Lung (tissue), 12 donors: ENCODE data around the gene COPA. TPM values are rescaled to one million over a fixed set of nuclear protein-coding genes. Genes with fewer than 3 reads are reported as not detected.

Experiments
- ATAC-seq: fragments of 200-7000 bp; cut with Tn5 transposase; one replicate; pipeline ENCODE4 v1.9.1; 2020; ENCODE audit warnings: moderate number of reproducible peaks; ENCODE audit not compliant: insufficient read depth, low FRiP score
- DNase-seq, 3 donors: peaks; one replicate each; pipeline ENCODE4 v3.0.0-alpha.2; 2013 to 2017
- H3K27ac ChIP-seq, 2 donors: one replicate each; pipeline ENCODE4 v1.5.1; 2013; ENCODE audit warnings: mild to moderate bottlenecking in 2 of 2, moderate library complexity in 2 of 2, control low read depth in 1 of 2, inconsistent platforms in 1 of 2, low read depth in 1 of 2, low read length in 1 of 2
- H3K27me3 ChIP-seq, 3 donors: one replicate each; pipeline ENCODE4 v1.5.1; 2013; ENCODE audit warnings: low read length in 2 of 3; ENCODE audit not compliant: control insufficient read depth in 3 of 3, insufficient read depth in 3 of 3
- H3K36me3 ChIP-seq, 4 donors: one replicate each; pipeline ENCODE4 v1.5.1; 2013; ENCODE audit warnings: low read length in 4 of 4, mild to moderate bottlenecking in 1 of 4, moderate library complexity in 1 of 4; ENCODE audit not compliant: control insufficient read depth in 4 of 4, insufficient read depth in 4 of 4
- H3K4me1 ChIP-seq, 5 donors: one replicate each; pipeline ENCODE4 v1.5.1; 2013; ENCODE audit warnings: low read length in 5 of 5, mild to moderate bottlenecking in 2 of 5, moderate library complexity in 1 of 5; ENCODE audit not compliant: control insufficient read depth in 5 of 5, insufficient read depth in 5 of 5
- H3K4me3 ChIP-seq: one replicate; pipeline ENCODE4 v1.5.1; 2013; ENCODE audit warnings: mild to moderate bottlenecking, control low read depth, moderate library complexity
- H3K9ac ChIP-seq, 2 donors: one replicate each; pipeline ENCODE4 v1.5.1; 2013; ENCODE audit warnings: low read length in 2 of 2, control low read depth in 1 of 2; ENCODE audit not compliant: insufficient read depth in 1 of 2
- H3K9me3 ChIP-seq, 4 donors: one replicate each; pipeline ENCODE4 v1.5.1; 2013; ENCODE audit warnings: low read length in 3 of 4, mild to moderate bottlenecking in 1 of 4, moderate library complexity in 1 of 4; ENCODE audit not compliant: control insufficient read depth in 4 of 4, insufficient read depth in 3 of 4
- CTCF ChIP-seq: IDR thresholded peaks from 2 replicates; pipeline ENCODE4 v1.5.1; 2012; ENCODE audit warnings: mild to moderate bottlenecking; ENCODE audit errors: control extremely low read depth, extremely low read depth
- WGBS, 2 donors: extraction: QIAGEN DNeasy Blood & Tissue Kit; methylation state at CpG; one replicate each; pipeline ENCODE4 v1.1.7; 2013; 5-methylcytosine and 5-hydroxymethylcytosine counted together
- polyA plus RNA-seq, 2 donors: library from polyadenylated mRNA; stranded (reverse); fragments of 200-250 nt; gene quantifications; one replicate each; pipeline ENCODE4 v1.2.1, GENCODE V29; 2013
- total RNA-seq, 2 donors: library from RNA; depleted of rRNA in 1 of 2; stranded (reverse); fragments of >200 nt in 1 of 2; gene quantifications; one replicate each; pipeline ENCODE4 v1.2.1, GENCODE V29; 2014 to 2021
- donor health status: control.
- donor health status: control.
- donor health status: Bipolar disorder and iron deficiency.
- donor health status: healthy.
- donor health status: DM: yes; HTN: yes; CAD: no.

Gene COPA
- total and polyA plus RNA-seq, 4 donors: 64.6 to 159 (median 125) TPM

DNA sequence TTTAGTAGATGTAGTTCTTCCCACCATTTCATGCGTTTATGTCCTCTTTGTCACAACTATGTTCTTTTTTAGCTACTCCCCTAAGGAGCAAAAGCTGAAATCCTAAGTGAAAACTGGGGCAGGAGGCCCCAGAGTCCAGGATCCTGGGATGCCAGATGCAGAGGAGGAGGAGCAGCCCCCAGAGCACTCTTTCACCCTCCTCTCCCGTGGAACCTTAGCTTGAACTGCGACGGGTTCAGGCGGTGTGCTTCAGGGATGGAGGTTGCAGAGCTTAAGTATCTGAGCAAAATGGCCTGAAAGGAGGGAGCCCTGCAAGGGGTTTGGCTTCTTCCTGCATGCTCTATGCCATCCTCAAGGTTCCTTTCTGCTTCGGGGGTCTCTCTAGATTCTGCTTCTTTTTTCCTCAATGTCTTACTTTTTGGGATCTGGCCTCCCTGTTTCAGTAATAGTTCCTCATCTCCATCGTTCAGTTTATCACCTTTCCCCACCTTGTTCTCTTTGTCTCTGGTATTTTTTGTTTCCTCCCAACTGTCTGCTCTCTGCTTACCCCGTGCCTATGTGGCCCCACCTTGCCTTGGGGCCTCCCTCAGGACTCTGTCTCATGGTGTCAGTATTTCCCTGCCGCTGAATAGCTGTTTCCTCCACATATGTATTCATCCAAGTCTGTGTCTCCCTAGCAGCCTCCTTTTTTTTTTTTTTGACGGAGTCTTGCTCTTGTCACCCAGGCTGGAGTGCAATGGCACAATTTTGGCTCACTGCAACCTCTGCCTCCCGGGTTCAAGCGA, 21.1 kb upstream of the COPA start:
- no peak for TF ChIP-seq CTCF
- Histone ChIP-seq H3K4me3 (no peak overlapping the region), H3K9ac (no peak overlapping the region), H3K9me3 (no peaks in the 10 kb centered on the region), H3K4me1 (peaks cover 0 to 1% (median 0%) of the 10 kb centered on the region in 5 donors), H3K27me3 (peaks cover 0 to 3% (median 0%) of the 10 kb centered on the region in 3 donors), H3K36me3 (peaks cover 3 to 13% (median 7%) of the 10 kb centered on the region in 4 donors), H3K27ac (no peak overlapping the region)
- WGBS, 2 donors: 75 to 82% methylated on average over 12 of the region's 12 CpGs
- DNase-seq: no peak
- no peak for ATAC-seq

- H3K4me1 ChIP-seq: peaks cover 0 to 1% (median 0%) of the 10 kb centered on the region in 5 donors
- H3K9me3 ChIP-seq: no peaks in the 10 kb centered on the region
- WGBS, 2 donors: 56 to 70% methylated on average over 5 of the region's 5 CpGs
- no peak for ATAC-seq
- no peak overlapping the region for H3K27ac ChIP-seq
- no peak for TF ChIP-seq CTCF
- peaks cover 4 to 16% (median 9%) of the 10 kb centered on the region in 4 donors for H3K36me3 ChIP-seq
- peaks cover 0 to 3% (median 0%) of the 10 kb centered on the region in 3 donors for H3K27me3 ChIP-seq
- no peak overlapping the region for H3K9ac ChIP-seq
- DNase-seq: no peak
- H3K4me3 ChIP-seq: no peak overlapping the region
Measured at GRCh38 chr1:160363010-160363409, 20.0 kb upstream of the COPA start.

DNA sequence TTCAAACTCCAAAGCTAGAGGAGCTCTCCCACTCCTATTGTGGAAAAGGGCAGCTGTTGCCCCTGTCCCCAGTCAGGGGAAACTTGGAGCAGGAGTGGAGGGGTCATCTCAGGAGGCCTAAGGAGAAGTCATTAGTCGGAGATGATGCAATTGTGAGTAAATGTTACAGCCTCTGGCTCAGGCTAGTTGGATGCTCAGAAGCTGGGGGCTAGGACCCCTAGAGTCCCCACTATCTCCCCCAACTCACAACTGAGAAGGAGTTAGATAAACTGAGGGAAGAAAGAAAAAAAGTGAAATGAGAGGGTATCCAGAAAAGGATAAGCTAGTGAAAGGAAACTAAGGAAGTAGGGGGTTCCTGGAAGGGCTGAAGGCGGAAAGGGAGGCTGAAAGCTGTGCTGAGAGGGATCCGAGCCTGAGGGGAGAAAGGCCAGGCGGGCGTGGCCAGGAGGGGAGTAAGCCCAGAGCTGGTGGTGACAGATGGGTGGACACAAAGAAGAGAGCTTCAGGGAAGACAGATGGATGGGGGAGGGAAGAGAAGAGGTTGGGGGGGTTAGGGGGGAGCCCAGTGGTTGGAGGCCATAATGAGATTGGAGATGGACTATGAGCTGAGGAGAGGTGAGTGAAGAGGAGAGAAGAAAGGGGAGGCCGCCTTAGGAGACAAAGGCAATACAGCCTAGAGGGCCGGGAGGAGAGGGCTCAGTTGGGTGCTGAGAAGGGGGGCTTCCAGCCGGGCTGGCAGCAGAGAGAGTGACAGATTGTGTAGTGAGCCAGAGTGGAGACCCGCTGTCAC, 19.3 kb upstream of the COPA start:
- Histone ChIP-seq H3K9me3 (no peaks in the 10 kb centered on the region), H3K4me3 (no peak overlapping the region), H3K9ac (no peak overlapping the region), H3K36me3 (peaks cover 4 to 22% (median 12%) of the 10 kb centered on the region in 4 donors), H3K4me1 (peaks cover 0 to 1% (median 0%) of the 10 kb centered on the region in 5 donors), H3K27me3 (peaks cover 0 to 3% (median 0%) of the 10 kb centered on the region in 3 donors), H3K27ac (no peak overlapping the region)
- no peak for TF ChIP-seq CTCF
- 75 to 83% methylated on average over 9 of the region's 9 CpGs for WGBS, 2 donors
- DNase-seq (no peak), ATAC-seq (no peak)
